ENCODE data around the gene CD83. TPM values are rescaled to one million over a fixed set of nuclear protein-coding genes. Genes with fewer than 3 reads are reported as not detected.

The CD83 gene
- total and polyA plus RNA-seq, 4 donors, result 0.35 to 4.2 (median 0.60) TPM

DNA sequence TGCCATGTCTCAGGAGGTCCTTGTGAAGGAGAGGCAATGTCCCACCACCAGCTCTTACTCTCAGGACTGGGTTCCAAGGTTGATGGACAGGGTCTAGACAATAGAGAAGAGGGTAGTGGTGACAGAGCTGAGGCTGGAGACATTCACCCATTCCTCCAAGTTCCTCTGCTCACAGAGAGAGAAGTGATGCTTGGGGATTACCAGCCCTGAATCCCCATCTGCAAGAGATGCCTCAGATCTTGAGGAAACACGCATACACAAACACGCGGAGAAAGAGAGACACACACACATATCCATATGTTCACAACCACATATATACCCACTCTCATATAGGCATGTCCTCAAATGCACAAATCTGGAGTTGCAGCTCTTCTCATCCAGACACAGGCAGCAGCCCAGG lies 15.2 kb upstream of the CD83 start:
- 91% methylated on average over 3 of the region's 3 CpGs for WGBS

DNA sequence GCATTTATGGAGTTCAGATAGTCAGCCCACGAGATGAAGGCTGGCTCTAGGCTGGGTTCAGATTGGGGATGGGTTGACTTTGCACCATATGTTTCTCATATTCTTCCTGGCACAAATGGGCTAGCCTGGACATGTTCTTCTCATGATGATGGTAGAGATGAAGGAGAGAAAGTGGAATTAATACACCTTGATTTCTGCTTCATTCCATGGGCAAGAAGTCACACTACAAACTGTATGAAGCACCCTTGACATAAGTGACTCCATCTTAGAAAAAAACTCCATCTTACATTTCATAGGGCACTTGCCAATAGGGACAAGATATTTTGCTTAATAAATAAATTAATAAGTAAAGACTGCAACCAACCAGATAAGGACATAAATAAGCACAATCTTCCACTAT lies 12.0 kb upstream of the CD83 start:
- Histone ChIP-seq H3K9me3 (ENCODE audit: control insufficient read depth in 4 of 4, low read length in 3 of 4) (peaks cover 0 to 9% (median 4%) of the 10 kb centered on the region in 4 donors), H3K27ac (ENCODE audit: low read depth in 1 of 2, low read length in 2 of 2) (no peak overlapping the region), H3K27me3 (ENCODE audit: control insufficient read depth in 4 of 4, insufficient read depth in 4 of 4, low read length in 3 of 4) (no peaks in the 10 kb centered on the region), H3K36me3 (ENCODE audit: control insufficient read depth in 4 of 4, insufficient read depth in 3 of 4, low read depth in 1 of 4, low read length in 3 of 4) (no peaks in the 10 kb centered on the region), H3K9ac (ENCODE audit: low read depth in 1 of 2, low read length in 2 of 2) (no peak overlapping the region), H3K4me3 (ENCODE audit: low read depth in 1 of 3, low read length in 3 of 3) (no peak overlapping the region), H3K4me1 (ENCODE audit: control insufficient read depth in 4 of 4, insufficient read depth in 4 of 4, low read length in 3 of 4) (no peaks in the 10 kb centered on the region)
- TF ChIP-seq JUND (IDR thresholded peaks at IDR 0.05), result no peak
- no peak for TF ChIP-seq FOXA2 (IDR thresholded peaks at IDR 0.05)
- TF ChIP-seq, protein P1, sequence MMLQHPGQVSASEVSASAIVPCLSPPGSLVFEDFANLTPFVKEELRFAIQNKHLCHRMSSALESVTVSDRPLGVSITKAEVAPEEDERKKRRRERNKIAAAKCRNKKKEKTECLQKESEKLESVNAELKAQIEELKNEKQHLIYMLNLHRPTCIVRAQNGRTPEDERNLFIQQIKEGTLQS (IDR thresholded peaks at IDR 0.05), result no peak
- TF ChIP-seq TAF1 (conservative IDR thresholded peaks at IDR 0.05), result no peak
- TF ChIP-seq EGR1 (IDR thresholded peaks at IDR 0.05; ENCODE audit: low read depth in 2 of 2), result no peak
- TF ChIP-seq YY1 (IDR thresholded peaks at IDR 0.05), result no peak
- TF ChIP-seq HNF4A (conservative IDR thresholded peaks at IDR 0.05), result no peak
- TF ChIP-seq, protein P2, sequence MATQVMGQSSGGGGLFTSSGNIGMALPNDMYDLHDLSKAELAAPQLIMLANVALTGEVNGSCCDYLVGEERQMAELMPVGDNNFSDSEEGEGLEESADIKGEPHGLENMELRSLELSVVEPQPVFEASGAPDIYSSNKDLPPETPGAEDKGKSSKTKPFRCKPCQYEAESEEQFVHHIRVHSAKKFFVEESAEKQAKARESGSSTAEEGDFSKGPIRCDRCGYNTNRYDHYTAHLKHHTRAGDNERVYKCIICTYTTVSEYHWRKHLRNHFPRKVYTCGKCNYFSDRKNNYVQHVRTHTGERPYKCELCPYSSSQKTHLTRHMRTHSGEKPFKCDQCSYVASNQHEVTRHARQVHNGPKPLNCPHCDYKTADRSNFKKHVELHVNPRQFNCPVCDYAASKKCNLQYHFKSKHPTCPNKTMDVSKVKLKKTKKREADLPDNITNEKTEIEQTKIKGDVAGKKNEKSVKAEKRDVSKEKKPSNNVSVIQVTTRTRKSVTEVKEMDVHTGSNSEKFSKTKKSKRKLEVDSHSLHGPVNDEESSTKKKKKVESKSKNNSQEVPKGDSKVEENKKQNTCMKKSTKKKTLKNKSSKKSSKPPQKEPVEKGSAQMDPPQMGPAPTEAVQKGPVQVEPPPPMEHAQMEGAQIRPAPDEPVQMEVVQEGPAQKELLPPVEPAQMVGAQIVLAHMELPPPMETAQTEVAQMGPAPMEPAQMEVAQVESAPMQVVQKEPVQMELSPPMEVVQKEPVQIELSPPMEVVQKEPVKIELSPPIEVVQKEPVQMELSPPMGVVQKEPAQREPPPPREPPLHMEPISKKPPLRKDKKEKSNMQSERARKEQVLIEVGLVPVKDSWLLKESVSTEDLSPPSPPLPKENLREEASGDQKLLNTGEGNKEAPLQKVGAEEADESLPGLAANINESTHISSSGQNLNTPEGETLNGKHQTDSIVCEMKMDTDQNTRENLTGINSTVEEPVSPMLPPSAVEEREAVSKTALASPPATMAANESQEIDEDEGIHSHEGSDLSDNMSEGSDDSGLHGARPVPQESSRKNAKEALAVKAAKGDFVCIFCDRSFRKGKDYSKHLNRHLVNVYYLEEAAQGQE (IDR thresholded peaks at IDR 0.05), result no peak
- WGBS, result 57% methylated on average over 1 of the region's 1 CpG
- no peak for DNase-seq (ENCODE audit: low spot score)

More for the DNA sequence above, 15.2 kb upstream of the CD83 start:
- TF ChIP-seq HNF4A (conservative IDR thresholded peaks at IDR 0.05), result no peak
- Histone ChIP-seq H3K27me3 (ENCODE audit: control insufficient read depth in 4 of 4, insufficient read depth in 4 of 4, low read length in 3 of 4) (no peaks in the 10 kb centered on the region), H3K27ac (ENCODE audit: low read depth in 1 of 2, low read length in 2 of 2) (no peak overlapping the region), H3K9me3 (ENCODE audit: control insufficient read depth in 4 of 4, low read length in 3 of 4) (peaks cover 0 to 9% (median 4%) of the 10 kb centered on the region in 4 donors), H3K4me1 (ENCODE audit: control insufficient read depth in 4 of 4, insufficient read depth in 4 of 4, low read length in 3 of 4) (no peaks in the 10 kb centered on the region), H3K4me3 (ENCODE audit: low read depth in 1 of 3, low read length in 3 of 3) (no peak overlapping the region), H3K9ac (ENCODE audit: low read depth in 1 of 2, low read length in 2 of 2) (no peak overlapping the region), H3K36me3 (ENCODE audit: control insufficient read depth in 4 of 4, insufficient read depth in 3 of 4, low read depth in 1 of 4, low read length in 3 of 4) (no peaks in the 10 kb centered on the region)
- no peak for DNase-seq (ENCODE audit: low spot score)

DNA sequence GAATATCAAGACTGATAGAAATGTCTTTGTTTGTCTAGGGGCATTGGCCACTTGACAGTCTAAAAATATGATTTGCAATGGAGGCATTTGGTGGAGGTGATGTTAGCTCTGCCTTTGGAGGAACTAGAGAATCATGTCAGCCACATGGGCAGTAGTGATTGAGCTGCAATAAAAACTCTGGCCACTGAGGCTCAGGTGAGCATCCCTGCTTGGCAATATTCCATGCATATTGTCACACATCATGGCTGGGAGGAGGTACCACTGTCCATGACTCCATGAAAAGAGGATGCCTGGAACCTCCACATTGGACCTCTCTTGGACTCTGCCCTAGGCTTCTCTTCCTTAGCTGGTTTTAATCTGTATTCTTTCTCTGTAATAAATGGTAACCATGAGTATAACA lies 10.6 kb upstream of the CD83 start:
- no peaks in the 10 kb centered on the region for H3K27me3 ChIP-seq (ENCODE audit: control insufficient read depth in 4 of 4, insufficient read depth in 4 of 4, low read length in 3 of 4)
- H3K4me1 ChIP-seq (ENCODE audit: control insufficient read depth in 4 of 4, insufficient read depth in 4 of 4, low read length in 3 of 4), result no peaks in the 10 kb centered on the region
- H3K9ac ChIP-seq (ENCODE audit: low read depth in 1 of 2, low read length in 2 of 2), result no peak overlapping the region
- no peaks in the 10 kb centered on the region for H3K36me3 ChIP-seq (ENCODE audit: control insufficient read depth in 4 of 4, insufficient read depth in 3 of 4, low read depth in 1 of 4, low read length in 3 of 4)
- DNase-seq (ENCODE audit: low spot score), result no peak
- H3K9me3 ChIP-seq (ENCODE audit: control insufficient read depth in 4 of 4, low read length in 3 of 4), result peaks cover 0 to 9% (median 4%) of the 10 kb centered on the region in 4 donors
- no peak for TF ChIP-seq RAD21 (IDR thresholded peaks at IDR 0.05)
- TF ChIP-seq NR2F2 (IDR thresholded peaks at IDR 0.05), result no peak
- no peak for TF ChIP-seq FOXA2 (IDR thresholded peaks at IDR 0.05)
- TF ChIP-seq, protein P1 (IDR thresholded peaks at IDR 0.05), result no peak
- TF ChIP-seq TAF1 (conservative IDR thresholded peaks at IDR 0.05), result no peak
- no peak for TF ChIP-seq SP1 (IDR thresholded peaks at IDR 0.05)
- TF ChIP-seq RXRA (IDR thresholded peaks at IDR 0.05), result no peak
- TF ChIP-seq, protein P3, sequence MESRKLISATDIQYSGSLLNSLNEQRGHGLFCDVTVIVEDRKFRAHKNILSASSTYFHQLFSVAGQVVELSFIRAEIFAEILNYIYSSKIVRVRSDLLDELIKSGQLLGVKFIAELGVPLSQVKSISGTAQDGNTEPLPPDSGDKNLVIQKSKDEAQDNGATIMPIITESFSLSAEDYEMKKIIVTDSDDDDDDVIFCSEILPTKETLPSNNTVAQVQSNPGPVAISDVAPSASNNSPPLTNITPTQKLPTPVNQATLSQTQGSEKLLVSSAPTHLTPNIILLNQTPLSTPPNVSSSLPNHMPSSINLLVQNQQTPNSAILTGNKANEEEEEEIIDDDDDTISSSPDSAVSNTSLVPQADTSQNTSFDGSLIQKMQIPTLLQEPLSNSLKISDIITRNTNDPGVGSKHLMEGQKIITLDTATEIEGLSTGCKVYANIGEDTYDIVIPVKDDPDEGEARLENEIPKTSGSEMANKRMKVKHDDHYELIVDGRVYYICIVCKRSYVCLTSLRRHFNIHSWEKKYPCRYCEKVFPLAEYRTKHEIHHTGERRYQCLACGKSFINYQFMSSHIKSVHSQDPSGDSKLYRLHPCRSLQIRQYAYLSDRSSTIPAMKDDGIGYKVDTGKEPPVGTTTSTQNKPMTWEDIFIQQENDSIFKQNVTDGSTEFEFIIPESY (IDR thresholded peaks at IDR 0.05), result no peak
- TF ChIP-seq, protein P4, sequence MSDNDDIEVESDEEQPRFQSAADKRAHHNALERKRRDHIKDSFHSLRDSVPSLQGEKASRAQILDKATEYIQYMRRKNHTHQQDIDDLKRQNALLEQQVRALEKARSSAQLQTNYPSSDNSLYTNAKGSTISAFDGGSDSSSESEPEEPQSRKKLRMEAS (IDR thresholded peaks at IDR 0.05), result no peak
- no peak for TF ChIP-seq HNF4G (IDR thresholded peaks at IDR 0.05)
- TF ChIP-seq, protein P2 (IDR thresholded peaks at IDR 0.05), result no peak
- no peak for TF ChIP-seq EGR1 (IDR thresholded peaks at IDR 0.05; ENCODE audit: low read depth in 2 of 2)
- TF ChIP-seq JUND (IDR thresholded peaks at IDR 0.05), result no peak
- TF ChIP-seq FOXA1 (IDR thresholded peaks at IDR 0.05), result no peak
- TF ChIP-seq YY1 (IDR thresholded peaks at IDR 0.05), result no peak
- H3K27ac ChIP-seq (ENCODE audit: low read depth in 1 of 2, low read length in 2 of 2), result no peak overlapping the region
- H3K4me3 ChIP-seq (ENCODE audit: low read depth in 1 of 3, low read length in 3 of 3), result peak overlapping the region in 1 of 3 donors; percentile 20

Data from liver (tissue), 9 donors.